K562 (cell line): ENCODE data around the gene SPATA19. TPM values are rescaled to one million over a fixed set of nuclear protein-coding genes. Genes with fewer than 3 reads are reported as not detected.

Experiments
- FOXO4 ChIP-seq: fragments of 450-650 bp; formaldehyde crosslinking; IDR thresholded peaks from 2 replicates; pipeline ENCODE4 v1.4.0; 2020; ENCODE audit warnings: mild to moderate bottlenecking, moderate library complexity
- PHF21A ChIP-seq: fragments of 450-650 bp; IDR thresholded peaks from 2 replicates; pipeline ENCODE4 v1.6.1; 2017; ENCODE audit warnings: low read depth, borderline replicate concordance
- SIN3A ChIP-seq, 2 experiments: fragments of 150-350 bp in 1 of 2; IDR thresholded peaks; 2 replicates each; pipeline ENCODE4 v1.6.1; 2011 to 2016; ENCODE audit warnings: borderline replicate concordance in 2 of 2, low read depth in 2 of 2, low read length in 2 of 2, mild to moderate bottlenecking in 2 of 2, moderate library complexity in 2 of 2; ENCODE audit not compliant: control insufficient read depth in 1 of 2
- ZNF668 ChIP-seq: fragments of 250-450 bp; sonication (Bioruptor Pico); IDR thresholded peaks from 2 replicates; pipeline ENCODE4 v1.8.0; 2022; ENCODE audit warnings: mild to moderate bottlenecking, inconsistent platforms
- polyA plus RNA-seq, 8 experiments: library from polyadenylated mRNA; depleted of rRNA in 4 of 8; stranded (reverse) in 5 of 8; unstranded in 3 of 8; fragments of >200 nt; fragmentation: Nextera tagmentation in 2 of 8; fragmentation: Illumina TruSeq in 1 of 8; extraction: Ambion mirVana in 2 of 8; extraction: Trizol in 1 of 8; gene quantifications; 2 replicates each; pipeline versions ENCODE4 v1.2.1 to v1.2.3, GENCODE V29; 2011 to 2014; ENCODE audit warnings: inconsistent platforms in 1 of 8, missing spikeins in 1 of 8
- total RNA-seq, 7 experiments: library from RNA; depleted of rRNA in 6 of 7; stranded (reverse); fragments of >200 nt in 6 of 7; fragmentation: Illumina TruSeq in 2 of 7; extraction: Trizol in 2 of 7; gene quantifications; 2 replicates each; pipeline versions ENCODE4 v1.2.1 to v1.2.3, GENCODE V29; 2011 to 2021; ENCODE audit warnings: low replicate concordance in 1 of 7
- TF ChIP-seq, protein P1 (sequence below): sonication (generic); formaldehyde crosslinking; IDR thresholded peaks from 2 replicates; pipeline ENCODE4 v1.8.1; 2023; ENCODE audit warnings: mild to moderate bottlenecking, missing genetic modification reagents
- TF ChIP-seq, protein P2 (sequence below): fragments of 250-450 bp; sonication (Bioruptor Pico); IDR thresholded peaks from 2 replicates; pipeline ENCODE4 v1.5.0; 2021; ENCODE audit warnings: mild to moderate bottlenecking, moderate library complexity

The SPATA19 gene
- total and polyA plus RNA-seq, 9 of the 15 experiments (the other 6 are each of a cell fraction or from before 2014, with no cell fraction given): not detected

DNA sequence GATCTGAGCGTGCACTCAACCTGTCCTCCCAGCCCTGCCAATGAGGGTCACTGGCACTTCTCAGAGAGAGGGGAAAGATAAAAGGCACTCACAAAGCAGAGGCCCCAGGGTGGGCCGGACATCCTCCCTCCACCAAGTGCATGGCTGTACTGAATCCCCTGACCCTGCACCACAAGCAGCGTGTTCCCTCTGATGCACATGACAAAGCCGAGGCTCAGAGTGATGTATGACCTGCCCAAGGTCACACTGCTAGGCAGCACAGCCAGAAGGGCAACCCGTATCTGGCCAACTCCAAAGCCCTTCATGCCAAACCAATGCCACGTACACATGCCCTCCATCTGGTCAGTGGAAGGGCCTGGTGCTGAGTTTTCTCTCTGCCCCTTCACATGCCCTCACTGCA lies 22.1 kb downstream of the SPATA19 start (continued):
- TF ChIP-seq FOXO4 (no peak), ZNF668 (CRISPR knock-in tag) (no peak), PHF21A (no peak), SIN3A (IDR thresholded peaks at IDR 0.05; ENCODE audit: borderline replicate concordance in 2 of 2, control insufficient read depth in 1 of 2, low read depth in 2 of 2, low read length in 2 of 2) (no peak)
- TF ChIP-seq, protein P1, sequence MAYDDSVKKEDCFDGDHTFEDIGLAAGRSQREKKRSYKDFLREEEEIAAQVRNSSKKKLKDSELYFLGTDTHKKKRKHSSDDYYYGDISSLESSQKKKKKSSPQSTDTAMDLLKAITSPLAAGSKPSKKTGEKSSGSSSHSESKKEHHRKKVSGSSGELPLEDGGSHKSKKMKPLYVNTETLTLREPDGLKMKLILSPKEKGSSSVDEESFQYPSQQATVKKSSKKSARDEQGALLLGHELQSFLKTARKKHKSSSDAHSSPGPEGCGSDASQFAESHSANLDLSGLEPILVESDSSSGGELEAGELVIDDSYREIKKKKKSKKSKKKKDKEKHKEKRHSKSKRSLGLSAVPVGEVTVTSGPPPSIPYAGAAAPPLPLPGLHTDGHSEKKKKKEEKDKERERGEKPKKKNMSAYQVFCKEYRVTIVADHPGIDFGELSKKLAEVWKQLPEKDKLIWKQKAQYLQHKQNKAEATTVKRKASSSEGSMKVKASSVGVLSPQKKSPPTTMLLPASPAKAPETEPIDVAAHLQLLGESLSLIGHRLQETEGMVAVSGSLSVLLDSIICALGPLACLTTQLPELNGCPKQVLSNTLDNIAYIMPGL (CRISPR knock-in tag): no peak
- TF ChIP-seq, protein P2, sequence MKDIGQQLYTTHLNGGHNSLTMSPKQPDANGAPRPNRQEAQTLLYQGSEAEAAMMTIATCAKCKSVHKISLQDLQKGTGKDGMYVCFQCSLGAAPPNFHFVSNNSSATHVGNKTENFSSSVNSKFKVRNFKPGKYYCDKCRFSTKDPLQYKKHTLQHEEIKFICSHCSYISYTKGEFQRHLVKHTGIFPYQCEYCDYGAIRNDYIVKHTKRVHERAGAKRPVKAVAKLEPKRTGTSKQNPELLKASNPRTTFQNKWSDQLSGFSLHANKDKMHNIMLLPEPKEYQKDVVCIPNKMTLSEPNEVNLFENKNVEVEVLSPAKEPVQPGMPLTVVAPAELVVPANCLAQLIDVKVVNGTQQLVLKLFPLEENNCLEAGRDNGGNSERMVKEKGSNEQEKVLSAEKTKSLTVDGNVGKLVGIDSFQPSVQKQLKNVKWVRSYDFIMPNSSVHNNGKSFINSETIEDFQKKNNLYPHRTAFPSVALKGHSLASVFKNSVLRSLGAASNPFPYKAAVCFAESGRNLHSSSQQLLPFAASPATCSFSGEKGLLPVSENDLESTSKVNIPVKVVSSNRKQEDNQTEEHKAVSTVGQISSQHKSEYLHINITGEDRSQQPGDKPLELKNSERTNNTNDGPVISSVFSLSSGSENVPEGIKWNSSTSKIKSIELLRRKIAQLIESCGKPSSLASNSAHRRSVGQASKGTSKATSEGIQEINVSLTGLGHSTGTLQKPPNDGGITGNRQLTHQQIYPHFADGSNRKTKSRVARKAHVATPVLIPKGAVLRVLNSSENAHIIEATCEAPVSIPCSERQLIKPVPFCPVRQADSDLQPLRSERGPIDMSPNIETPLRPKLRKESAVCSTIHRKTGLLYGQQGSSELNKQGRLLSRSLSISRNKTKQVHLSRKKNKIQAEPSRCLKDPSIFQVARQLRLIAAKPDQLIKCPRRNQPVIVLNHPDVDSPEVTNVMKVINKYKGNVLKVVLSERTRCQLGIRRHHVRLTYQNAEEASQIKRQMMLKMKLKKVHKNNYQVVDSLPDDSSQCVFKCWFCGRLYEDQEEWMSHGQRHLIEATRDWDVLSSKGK (CRISPR knock-in tag): no peak
